Activated CD4-positive, alpha-beta T cell treated with anti-CD3 and anti-CD28 coated beads for 48 hours (primary cell): ENCODE data around the gene VCP.

Experiments
- DNase-seq: peaks from one replicate; pipeline ENCODE4 v3.0.0-alpha.2; 2020

The VCP gene

GRCh38 chr9:35072461-35073278 lies at the start of gene VCP:
Gene VCP, minus strand, starts transcription at chr9:35072625. Its CDS starts 272 bp downstream, at chr9:35072353.
- peak; percentile 98 for DNase-seq

DNA sequence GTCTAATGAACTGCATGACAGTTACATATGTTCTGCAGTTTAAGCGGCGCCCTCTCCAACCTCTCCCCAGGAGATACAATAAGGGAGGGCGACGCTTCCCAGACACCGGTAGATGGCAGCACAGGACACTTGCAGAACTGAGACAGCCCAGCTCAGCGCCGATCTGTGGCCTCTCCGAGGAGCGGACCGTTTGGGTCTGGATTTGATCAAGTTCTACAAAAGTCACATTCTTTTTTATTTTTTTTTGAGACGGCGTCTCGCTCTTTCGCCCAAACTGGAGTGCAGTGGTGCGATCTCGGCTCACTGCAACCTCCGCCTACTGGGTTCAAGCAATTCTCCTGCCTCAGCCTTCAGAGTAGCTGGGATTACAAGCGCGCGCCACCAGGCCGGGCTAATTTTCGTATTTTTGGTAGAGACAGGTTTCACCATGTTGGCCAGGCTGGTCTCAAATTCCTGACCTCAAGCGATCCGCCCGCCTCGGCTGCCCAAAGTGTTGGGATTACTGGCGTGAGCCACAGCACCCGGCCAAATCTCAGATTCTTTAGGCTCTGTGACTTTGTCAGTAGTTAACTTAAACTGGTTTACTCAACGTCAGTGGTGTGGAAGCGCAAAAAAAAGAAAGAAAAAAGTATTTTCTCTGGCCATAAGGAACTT lies 44.6 kb upstream of the VCP start:
- peak; percentile 90 for DNase-seq

DNA sequence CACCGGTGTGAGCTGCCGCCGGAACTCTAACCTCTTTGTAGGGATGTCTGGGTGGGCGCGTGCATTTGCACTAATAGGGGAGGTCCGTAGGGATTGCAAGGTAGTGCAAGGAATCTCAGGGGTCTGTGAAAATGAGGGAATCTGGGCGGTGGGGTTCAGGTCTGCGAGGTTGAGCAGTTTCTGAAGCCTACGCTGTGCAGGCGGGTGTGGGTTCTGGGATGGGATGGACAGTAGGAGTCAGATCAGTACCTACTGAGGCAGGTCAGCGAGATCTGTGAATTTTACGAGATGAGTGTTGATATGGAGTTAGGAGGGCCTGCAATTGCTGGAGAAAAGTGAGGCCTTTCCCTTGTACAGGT lies 44.1 kb upstream of the VCP start:
- no peak for DNase-seq

DNA sequence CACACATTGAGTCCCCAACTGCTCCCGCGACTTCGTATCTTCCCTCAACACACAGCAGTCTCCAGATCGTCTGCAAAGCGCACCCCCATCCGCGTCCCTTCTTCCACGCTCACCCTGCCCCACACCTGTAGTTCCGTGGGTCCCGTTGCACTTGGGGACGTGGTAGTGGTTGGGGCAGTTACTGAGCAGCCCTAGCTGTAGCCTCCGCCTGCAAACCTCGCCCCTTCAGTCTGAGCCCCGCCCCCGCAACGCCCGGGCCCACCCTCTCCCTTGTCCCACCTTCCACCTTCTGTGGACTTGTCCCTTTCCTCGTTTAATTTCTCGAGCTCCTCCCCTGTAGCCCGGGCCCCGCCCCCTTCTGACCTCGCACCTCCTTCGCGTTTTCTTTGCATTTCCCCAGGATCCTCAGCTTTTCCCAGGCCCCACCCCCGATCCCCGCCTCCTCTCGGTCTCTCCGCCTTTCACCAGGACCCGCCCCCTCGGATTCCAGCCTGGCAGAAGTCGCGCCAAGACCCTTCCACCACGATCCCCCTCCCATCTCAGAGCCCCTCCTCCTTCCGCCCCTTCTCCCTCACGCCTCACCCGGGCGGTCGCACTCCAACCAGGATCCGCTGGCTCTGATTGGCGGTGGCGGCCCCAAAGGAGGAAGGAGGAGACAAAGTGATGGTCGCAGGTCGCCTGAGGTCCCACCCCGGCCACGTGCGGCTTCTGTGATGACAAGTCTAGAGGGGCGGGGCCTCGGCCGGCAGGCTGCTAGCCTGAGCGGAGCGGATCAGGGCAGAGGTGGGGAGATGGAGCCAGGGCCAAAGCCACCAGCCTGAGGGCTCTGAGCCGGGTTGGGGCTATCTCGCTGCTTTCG lies 43.5 kb upstream of the VCP start, which contains the start of gene ATOSB:
Gene ATOSB, minus strand, starts transcription at position 183 of the 859 bp plus-strand sequence. CDS start 7,588 bp downstream, outside the sequence.
- DNase-seq, result peak; percentile 96

DNA sequence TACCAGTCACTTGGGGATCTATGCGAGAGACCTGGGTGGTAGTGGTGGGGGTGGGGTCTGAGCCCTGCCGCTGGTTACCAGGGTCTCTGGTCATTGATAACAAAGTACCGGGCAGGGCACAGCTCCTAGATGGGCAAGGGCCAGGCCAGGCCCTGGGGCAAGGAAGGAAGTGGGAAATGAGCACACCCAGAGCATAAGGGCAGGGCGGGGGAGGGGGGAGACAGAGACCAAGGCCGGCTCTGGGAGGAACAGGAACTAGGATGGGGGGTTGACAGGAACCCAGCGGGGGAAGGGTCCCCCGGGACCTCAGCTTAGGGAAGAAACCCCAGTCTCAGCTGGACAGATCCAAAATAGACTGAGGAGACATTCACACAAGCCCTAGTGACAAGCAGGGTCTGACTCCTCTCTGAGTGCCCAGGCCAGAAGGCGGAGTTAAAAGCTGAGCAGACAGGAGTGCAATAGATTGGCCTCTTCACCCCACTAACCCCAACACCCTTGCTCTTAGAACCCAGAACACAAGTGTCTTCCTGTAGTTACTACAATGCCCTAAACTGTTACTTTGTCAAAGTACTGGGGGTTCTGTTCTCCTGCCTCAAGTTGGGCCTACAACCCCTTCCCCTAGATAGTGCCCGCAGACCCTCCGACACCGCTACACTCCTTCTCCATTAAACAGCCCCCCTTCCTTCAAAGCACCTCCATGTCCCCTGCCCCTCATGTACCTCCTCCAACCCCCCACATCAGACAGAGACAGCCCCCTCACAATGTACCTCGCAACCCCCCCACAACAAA lies 42.6 kb upstream of the VCP start:
- DNase-seq, result peak; percentile 55

- peak; percentile 80 for DNase-seq
Observed at GRCh38 chr9:35114113-35114839, 41.9 kb upstream of the VCP start.

GRCh38 chr9:35112257-35113020 lies 40.0 kb upstream of the VCP start:
- no peak for DNase-seq

DNA sequence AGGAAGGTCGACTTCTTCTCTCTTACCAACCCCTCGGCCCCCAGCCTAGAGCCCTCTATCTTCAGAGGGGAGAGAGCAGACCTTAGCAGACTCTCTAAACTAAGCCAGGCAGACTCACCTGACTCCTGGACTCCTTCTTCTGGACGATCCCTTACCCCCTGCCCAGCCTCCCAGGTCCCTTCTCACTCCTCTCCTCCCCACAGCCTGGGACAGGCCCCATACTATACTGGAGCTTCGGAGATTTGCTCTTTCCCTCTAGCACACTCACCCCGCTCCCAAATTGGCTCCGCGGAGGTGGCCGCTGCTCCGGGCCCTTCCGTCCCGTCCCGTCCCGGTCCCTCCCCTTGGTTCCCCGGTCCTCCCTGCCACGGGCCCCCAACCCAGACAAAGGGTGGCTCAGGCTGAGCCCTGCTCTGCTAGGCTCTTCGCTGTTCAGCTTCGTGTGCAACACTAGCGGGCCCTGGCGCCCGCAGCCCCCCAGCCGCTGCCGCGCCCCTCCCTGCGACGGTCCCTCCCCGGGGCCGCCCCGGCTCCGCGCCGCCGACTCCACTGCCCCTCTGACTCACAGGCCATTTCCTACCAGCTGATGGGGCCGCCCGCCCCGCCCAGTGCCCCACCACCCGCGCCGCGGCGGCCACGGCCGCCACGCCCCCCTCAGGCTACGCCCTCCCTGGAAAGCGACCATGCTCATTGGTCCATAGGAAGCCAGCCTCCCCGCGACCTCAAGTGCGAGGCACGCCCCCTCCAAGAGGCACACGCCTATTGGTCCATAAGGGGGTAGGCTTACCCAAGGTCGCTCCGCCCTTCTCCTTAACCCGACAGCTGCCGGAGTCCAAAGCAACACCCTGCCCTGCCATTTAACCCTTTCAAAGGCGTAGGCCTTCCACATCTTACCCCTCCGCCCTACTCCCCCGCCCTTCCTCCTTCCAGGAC lies 38.8 kb upstream of the VCP start:
- DNase-seq, result peak; percentile 98

- DNase-seq, result no peak
Observed at GRCh38 chr9:35110327-35110761, 37.9 kb upstream of the VCP start.

GRCh38 chr9:35108946-35109575 lies 36.6 kb upstream of the VCP start:
- no peak for DNase-seq

DNA sequence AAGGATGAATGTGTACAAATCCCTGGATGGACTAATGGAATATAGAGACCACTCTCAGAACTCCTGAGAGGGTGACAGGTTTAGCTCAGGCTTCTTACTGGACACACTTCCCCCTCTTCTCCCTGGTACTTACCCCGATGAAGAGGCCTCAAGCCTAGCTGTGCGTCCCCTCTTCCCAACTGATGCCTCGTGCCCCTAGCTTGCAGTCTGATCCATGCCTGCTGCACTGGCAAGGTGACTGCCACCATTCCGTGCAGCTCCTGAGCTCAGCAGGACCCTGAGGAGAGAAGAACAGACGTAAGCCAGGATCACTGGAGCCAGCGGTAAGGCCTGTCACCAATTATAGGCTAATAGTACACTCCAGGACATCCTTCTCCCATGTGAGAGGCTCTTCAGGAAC lies 36.0 kb upstream of the VCP start:
- no peak for DNase-seq

DNA sequence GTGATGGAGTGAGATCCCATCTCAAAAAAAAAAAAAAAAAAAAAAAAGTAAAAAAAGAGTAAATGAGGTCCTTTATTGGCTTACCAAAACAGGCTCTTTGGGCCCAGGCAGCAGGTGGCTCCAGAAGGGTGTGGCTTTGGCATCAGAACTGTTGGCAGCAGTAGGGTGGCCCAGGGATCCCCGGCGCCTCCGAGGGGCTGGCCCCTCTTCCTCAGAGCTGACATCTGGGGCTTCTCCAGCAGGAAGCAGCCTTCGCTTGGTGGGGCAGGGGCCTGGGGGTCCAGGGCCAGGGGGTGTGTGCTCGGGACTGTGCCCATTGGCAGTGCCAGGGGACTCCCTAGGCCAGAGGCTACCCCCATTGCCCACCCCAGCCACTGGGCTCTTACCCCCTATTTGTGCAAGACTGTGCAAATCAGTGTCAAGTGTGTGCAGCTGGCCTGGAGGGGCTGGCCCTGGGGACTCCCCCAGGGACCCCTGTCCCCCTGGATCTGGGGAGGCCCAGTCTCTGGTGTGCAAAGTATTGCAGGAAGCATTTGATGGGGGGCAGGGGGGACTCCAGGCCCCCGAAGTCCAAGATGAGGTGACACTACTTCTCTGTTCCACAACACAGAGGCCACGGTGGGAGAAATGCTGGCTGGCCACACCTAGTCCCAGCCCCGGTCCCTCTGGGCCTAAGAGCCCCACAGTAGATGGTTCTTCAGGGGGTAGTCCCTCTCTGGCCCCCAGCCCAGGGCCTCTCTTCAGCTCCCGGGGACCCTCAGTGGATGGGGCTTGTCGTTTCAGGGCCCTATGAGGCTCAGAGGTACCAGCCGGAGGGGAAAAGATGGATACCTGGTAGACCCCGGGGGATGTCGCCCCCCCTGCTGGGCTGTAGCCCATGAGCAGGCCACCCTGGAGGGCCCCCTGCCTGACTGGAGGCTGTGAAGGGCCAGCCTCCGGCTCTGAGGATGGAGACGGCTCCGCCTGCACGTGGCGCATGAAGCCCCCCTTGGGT lies 35.2 kb upstream of the VCP start:
- DNase-seq, result no peak

GRCh38 chr9:35106343-35106730 lies 33.9 kb upstream of the VCP start:
- DNase-seq, result no peak

- DNase-seq, result no peak
Observed at GRCh38 chr9:35105571-35106342, 33.3 kb upstream of the VCP start.

DNA sequence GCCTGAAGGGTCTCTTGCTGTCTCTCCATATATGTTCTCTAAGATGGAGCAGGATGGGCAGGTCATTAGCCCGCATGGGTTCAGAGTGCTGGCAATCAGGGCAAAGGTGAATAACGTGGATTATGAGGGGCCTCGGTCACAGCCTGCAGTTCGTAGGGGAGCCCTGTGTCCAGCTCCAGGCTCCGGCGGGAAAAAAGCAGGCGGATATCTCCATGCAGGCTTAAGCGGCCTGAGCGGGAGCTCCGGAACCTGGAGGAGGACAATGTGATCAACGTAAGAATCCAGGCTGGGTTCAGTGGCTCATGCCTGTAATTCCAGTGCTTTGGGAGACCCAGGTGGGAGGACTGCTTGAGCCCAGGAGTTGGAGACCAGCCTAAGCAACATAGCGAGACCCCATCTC lies 32.7 kb upstream of the VCP start:
- DNase-seq, result no peak

DNA sequence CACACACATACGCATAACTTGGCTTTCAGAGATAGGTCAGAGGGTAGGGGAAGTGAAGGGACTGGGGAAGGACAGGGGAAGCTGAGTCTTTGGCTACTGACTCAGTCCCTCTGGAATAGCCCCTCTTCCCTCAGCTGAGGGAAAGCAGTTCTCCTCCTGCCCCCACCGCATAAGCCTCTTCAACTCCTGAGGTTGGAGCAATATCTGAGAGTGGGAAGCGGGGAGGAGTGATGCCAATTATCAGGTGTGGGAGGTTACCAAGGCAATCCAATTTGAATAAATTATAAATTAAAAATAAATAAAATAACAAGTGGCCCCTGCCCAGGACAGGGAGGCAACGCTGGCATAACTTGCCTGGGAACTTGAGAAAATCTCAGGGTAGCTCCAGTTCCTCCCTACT lies 32.2 kb upstream of the VCP start:
- no peak for DNase-seq

DNA sequence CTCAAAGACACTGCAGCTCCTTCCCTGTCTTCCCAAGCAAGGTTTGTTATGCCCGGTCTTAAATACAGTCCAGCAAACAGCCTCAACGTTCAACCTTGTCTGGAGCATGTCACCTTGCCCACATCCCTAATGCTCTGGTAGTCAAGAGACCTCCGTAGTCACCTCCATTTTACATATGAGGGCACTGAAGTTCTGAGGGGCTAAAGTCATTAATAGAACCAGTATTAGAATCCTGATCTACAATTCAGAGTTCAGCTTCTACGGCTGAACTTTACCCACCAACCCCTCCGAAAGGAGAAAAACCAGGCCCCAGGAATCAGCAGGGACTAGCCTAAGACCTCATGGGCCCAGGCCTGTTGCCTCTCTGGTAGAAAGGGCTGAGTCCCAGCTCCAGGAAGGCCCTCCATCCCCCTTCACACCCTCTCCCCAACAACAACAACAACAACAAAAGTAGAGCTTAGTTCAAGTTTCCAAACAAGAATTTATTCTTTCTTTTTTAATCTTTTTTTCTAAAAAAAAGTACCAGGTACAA lies 31.3 kb upstream of the VCP start:
- no peak for DNase-seq
